ENCODE measurements around the gene HSPB7.

DNA sequence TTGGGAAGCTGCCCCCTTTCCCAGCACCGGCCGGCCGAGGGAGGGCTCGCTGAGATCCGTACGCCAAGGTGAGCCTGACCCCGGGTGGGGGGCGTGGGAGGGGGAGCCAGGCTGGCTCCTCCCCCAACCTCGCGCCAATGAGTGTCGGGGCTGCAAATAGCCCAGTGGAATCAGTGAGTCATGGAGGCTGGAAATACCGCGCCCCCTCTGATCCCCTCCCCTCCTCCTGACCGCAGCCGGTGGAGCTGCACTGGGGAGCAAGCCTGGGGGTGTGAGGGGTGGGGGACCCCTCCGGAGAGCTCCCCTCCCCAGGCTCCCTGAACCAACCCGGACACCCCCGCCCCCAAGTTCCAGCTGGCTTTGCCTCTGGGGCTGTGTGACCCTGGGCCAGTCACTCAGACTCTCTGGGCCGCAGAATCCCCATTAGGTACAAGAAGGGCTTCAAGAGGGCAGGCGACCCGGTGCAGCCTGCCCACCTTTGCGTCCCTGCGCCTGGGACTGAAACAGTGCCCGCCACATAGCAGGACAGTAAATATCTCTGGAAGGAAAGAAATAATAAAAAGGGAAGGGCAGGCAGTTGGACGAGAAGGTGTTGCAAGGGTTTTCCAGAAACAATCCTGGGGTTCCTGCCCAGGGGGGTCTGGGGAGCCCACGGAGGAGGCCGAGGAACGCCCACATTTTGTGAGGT is 4.5 kb downstream of the HSPB7 start:
- TF ChIP-seq, protein P1, sequence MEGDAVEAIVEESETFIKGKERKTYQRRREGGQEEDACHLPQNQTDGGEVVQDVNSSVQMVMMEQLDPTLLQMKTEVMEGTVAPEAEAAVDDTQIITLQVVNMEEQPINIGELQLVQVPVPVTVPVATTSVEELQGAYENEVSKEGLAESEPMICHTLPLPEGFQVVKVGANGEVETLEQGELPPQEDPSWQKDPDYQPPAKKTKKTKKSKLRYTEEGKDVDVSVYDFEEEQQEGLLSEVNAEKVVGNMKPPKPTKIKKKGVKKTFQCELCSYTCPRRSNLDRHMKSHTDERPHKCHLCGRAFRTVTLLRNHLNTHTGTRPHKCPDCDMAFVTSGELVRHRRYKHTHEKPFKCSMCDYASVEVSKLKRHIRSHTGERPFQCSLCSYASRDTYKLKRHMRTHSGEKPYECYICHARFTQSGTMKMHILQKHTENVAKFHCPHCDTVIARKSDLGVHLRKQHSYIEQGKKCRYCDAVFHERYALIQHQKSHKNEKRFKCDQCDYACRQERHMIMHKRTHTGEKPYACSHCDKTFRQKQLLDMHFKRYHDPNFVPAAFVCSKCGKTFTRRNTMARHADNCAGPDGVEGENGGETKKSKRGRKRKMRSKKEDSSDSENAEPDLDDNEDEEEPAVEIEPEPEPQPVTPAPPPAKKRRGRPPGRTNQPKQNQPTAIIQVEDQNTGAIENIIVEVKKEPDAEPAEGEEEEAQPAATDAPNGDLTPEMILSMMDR (IDR thresholded peaks at IDR 0.05): no peak
- no peak for TF ChIP-seq POLR2A (IDR thresholded peaks at IDR 0.05)
